ENCODE results near the gene FANCI.

FANCI gene

DNA sequence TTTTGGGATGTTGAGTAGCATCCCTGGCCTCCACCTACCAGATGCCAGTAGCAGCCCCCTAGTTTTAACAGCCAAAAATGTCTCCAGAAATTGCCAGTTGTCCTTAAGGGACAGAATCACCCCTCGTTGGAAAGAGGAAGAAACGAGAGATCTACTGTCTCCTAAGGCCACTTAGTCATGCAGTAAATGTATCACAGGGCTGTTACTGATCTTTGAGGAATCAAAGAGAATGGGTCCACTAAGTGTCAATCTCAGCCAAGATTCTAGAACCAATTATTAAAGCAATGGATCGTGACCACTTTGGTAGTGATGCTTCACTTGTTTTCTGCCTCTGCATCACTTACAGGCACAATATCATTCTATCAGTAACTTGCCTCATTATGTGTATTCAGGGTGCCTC lies 64.5 kb downstream of the FANCI start:
- no peak for DNase-seq

DNA sequence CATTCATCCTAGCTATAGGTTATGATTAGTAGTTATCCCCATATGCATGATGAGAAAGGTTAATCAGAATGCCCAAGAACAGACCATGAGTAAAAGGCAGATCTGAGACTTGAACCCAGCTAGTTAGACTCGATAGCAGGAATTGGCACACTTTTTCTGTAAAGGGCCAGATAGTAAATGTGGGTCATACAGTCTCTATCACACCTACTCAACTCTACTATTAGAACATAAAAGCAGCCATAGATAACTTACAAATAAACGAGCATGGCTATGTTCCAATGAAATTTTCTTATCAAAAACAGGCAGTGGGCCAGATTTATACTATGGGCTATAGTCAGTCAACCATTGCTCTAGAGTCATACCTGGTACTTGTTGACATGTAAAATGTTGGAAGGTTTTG lies 66.2 kb downstream of the FANCI start:
- DNase-seq: no peak

DNA sequence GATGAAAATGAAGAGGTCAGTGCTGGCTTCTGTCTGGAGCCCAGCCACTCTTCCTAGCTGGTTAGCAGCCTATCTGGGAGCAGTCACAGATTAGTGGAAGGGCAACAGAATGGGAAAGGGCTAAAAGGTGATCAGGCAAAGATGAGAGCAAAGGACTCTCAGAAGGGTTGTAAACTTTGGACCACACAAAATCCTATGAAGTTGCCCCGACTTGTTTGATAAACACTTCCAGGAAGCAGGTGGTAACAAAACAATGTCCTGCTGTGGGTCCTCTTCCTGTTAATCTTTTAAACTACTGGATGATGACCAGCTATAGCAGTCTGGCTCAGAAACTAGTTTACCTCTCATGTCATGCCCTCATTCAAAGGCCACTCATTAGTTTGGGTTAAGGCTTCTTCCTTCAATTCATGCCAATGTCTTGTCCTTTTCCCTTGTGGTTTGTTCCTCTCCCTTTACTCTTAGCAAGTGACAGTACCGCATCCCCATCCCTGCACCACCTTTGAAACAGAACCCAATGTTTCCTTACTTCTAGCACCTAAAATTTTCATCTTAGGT lies 71.7 kb downstream of the FANCI start:
- DNase-seq: no peak

DNA sequence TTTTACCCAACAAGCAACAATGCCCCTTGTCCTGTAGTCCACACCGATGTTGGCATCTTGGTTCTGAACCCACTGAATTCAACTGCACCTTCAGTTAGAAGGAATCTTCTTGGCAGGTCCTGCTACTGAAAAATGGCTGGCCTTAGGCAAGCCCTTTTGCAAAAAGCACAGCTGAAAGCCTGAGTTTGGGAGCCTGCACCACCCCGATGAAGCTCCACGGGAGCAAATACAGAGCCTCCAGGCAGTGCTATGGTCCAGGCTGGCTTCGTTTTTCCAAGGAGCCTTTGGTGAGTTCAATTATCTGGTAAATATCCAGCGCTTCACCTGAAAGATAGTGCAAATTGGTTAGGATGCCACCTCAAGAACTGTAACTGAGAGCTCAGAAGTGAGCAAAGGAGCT lies 72.7 kb downstream of the FANCI start:
- DNase-seq: no peak

DNA sequence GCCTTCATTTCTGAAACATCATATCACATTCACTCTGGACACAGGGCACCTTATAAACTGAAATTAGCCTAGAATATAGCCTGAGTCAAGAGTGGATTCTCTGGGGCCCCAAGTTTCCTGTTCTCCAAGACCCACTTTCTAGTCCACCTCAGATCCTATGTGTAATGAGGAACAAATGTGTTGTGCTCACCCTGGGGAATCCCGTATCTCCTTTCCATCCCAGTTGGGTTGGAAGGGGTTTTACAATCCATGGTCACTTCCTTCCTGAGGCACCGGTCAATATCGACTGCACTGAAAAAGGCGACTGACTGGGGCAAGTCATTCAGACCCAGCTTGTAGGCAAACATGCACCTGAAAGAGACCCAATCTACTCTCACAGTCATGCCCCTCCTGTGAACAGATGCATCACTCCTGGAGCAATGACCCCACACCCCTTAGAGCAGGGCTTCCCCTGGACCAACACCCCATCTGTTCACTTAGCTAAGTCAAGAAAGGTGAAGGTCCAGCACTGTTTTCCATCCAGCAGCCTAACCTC lies 73.5 kb downstream of the FANCI start:
- no peak for DNase-seq

DNA sequence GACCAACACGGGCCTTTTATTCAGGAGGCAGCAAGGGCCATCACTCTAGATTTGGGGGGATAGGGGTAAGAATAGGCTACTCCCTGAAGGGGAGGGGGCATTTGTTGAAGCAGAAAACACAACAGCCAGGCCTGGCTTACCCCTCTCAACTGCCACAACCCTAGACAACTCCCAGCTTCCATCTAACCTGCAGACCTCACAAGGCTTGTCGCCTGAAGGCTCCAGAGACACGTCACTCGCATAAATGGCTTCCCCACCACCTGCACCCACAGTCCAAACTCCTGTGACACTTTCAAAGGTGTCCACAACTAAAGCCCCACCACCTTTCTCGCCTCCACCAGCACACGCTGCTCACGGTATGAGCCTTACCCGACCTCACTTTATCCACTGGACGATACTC lies 75.9 kb downstream of the FANCI start:
- no peak for DNase-seq

DNA sequence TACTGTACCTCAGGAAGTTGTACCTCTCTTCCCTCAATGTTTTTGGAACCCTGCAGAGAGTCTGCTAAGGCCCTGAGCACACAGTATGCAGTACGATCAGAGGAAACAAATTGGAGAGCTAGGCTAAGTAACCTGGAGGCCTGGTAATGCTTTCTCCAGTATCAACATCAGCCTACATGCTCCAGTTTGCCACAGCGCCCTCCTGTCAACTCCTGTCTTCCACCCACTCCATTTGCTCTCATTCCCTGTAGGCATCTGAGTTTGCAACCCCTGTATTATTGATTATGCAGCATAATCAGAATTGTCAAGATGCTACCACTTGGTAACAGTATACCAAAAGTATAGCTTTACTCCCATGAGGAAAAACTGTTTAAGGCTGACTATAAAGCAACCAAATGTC lies 76.4 kb downstream of the FANCI start:
- no peak for DNase-seq

DNA sequence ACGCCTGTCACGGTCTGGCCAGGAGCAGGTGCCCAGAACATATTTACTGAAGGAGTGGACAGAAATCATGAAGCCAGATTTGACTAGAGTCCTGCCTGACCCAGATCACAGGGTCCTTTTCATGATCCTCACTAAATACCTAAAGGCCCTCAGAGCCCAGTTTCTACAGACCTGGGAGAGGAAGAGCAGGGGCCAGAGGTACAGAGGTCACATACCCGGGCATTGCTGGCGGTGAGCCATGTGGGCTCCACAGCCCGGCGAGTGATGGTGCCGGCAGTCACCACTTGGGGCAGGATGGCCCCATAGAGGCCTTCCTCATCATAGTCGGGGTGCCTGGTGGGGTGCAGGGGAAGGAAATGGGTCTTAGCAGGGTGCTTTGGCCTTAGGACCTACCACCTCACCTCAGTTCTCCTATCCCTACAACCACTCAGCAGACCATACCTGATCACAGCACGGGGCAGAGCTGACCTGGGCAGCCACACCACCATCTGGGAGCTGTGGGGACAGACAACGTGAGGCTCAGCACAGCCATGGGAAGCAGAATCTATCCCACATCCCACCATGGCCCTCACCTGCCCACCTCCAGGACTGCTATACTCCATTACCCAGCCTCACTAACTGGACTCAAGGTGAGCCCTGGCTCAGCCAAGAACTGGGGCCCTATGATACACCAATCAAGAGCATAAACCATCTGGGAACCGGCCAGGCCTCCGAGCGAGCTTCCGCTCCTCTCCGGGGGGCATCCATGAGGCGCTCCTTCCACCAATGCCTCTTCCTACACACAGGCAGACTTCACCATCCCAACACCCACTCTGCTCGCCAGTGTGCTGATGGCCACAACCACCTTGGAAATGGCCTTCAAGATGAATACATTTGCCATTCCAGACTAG lies 78.0 kb downstream of the FANCI start:
- no peak for DNase-seq

DNA sequence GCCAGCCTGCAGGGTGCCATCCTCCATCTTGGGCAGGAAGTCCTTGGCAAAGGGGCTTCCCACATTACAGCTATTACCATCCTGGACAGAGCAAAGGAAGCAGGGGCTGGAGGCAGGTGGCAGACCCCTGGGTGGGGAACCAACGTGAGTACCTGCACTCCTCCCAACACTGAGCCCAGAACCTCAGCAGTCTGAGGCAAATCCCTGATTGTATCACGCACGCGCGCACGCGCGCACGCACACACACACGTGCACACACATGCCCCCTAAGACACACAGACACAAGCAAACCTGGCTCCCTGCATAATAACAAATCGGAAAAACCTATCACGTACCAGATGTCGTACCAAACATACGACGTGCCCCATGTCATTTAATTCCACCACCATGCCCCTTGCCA lies 79.0 kb downstream of the FANCI start:
- DNase-seq: no peak

DNA sequence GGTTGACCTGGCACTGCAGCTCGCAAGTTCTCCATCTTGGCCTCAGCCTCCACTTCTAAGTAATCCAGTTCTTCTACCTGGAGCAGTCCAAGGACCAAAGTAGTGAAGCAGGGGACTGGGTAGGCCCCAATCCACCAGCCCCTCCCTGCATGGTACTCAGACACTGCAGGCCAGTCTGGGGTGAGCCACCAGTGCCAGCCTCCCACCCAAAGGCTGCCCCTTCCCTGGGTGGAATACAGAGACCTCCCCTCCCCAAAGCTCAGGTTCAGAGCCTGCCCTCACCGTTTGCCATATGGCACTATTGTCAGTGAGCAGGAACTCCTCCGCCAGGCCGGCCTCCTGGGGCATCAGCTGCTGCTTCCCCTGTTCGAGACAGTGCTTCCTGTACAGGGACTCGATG lies 80.0 kb downstream of the FANCI start:
- DNase-seq: no peak

DNA sequence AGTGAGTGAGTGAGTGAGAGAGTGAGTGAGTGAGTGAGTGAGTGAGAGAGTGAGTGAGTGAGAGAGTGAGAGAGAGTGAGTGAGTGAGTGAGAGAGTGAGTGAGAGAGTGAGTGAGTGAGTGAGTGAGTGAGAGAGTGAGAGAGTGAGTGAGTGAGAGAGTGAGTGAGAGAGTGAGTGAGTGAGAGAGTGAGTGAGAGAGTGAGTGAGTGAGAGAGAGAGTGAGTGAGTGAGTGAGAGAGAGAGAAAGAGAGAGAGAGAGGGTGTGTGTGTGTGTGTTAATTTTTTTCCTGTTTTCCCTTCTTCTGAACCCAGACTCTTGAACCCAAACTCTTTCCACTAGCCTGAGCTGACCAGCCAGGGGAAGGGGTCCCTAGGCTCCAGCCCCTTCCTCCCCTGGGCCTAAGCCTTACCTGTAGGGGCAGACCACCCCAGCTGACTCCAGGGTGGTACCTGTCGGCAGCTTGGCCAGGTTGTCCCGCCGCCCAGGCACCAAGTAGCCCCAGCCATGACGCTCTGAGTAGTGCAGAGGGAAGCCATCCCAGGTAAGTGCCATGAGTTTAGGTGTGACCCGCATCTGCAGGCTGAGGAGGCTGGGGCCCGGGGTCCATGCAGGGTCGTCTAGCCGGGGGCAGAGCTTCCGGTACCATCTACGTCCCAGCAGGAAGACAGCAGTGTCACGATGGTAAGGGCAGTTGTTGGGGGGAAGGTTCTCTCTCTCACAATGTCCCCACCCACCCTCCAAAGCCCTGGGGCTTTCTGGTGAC lies 81.4 kb downstream of the FANCI start:
- no peak for DNase-seq

DNA sequence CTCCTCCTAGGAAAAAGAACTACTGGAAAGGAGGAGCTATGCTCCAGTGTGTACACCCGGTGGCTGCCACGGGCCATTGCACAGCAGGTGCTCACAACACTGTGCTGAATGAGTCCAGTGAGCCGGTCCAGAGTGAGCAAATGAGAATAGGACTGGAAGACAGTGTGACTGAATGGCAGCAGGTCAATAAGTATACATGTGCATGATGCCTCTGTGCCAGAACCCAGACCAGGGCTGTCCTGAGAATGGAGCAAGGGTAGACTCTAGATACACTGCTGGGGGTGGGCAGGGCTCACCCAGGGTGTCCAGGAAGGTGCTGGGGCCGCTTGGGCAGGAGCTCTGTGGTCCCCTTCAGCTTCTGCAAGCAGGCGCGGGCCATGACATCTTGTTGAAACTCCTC lies 82.5 kb downstream of the FANCI start:
- DNase-seq: no peak

DNA sequence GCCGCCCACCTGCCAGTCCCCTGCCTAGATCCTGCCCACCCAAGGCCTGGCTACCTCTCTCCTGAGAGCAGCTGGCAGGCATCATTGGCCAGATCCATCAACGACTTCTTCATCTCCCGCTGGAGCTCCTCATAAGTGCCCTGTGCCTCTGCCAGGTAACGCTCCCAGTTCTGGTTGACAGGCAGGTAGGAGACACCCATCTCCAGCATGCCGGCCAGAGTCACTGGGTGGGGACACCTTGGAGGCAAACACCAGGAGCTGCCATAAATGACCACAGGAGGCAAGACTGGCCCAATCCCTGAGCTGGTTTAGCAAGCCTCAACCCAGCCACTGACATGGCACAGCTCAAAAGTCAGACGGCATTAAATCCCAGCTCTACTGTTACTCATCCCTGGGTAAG lies 83.3 kb downstream of the FANCI start:
- DNase-seq: no peak

DNA sequence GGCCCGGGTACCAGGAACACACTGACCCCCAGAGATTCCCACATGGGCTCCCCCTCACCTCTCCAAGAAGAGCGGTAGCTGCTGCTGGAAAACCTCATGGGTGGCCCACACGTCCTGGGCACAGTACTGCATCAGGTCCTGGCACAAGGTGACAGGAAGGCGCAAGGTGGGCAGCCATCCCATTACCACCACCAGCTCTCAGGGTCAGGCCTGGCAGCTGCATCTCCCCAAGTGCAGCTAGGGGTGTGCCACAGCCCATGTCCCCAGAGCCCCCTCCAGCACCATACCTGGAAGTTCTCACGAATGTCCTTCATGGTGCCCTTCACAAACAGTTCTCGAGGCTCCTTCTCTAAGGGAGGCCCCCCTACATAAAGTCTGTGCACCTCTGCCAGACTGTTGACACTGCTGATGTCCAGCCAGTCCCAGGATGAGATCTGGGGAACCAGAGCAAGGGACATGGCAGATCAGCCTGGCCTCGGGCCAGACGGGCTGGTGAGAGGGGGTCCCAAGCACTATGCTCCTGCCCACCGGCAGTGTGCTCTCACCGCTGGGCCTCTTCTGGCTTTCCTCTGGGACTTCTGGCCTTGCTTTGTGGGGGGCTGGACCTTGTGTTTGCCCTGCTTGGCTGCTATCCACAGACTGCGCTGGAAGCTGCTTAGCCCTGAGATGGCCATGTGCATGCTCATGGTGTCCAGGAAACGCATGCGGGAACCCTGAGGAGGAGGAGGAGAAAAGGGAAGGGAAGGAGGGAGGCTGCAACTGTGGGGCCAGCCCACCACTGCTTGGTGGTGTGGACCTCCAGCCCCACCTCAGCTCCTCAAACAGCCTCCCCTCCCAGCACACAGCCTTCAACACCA lies 84.8 kb downstream of the FANCI start:
- no peak for DNase-seq

DNA sequence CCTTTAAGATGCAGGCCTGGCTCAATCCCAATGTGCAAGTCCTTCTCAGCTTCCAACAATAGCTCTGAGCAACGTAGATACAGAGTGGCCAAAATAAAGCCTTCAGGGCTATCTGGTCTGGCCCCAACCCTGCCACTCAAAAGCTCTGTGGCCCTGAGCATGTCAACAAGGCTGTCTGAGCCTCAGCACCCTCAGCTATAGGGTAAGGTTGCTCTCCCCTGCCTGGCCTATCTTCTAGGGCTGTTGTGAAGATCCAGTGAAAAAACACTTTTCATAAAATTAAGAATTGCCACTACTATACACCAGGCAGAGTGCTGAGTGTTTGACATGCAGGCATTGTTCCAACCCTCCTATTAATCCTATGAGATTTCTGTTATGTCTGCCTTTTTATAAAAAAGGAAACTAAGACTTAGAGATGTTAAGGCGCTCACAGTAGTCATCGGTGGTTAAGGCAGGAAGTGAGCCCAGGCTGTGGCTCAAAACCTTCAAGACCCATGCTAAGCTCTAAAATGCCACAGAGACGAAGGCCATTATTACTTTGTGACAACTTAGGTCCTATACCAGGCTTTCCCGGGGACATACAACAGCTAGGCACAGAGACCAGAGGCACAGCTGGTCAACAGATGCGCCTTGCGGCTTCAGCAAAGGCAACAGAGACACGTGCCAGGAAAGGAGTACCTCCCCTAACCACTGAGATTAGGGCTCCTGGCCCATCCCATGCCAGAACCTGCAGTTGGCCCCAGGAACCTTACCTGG lies 85.7 kb downstream of the FANCI start:
- no peak for DNase-seq

DNA sequence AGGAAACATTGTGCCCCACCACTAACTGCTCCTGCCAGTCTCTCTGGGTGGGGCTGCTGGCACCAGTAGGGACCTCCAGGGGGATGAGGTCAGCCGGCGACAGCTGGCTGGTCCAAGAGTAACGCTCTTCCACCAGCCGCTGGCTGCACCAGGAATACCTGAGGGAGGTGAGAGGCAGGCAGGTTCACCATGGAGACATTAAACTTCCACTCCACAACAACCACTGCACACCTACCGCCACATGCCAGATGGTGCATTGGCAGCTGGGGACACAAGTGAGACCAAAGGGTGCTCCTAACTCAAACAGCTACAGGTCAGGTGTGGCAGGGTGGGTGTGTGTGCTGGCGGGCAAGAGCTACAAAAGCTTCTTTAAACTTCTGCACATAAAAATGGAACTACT lies 86.3 kb downstream of the FANCI start:
- DNase-seq: no peak

DNA sequence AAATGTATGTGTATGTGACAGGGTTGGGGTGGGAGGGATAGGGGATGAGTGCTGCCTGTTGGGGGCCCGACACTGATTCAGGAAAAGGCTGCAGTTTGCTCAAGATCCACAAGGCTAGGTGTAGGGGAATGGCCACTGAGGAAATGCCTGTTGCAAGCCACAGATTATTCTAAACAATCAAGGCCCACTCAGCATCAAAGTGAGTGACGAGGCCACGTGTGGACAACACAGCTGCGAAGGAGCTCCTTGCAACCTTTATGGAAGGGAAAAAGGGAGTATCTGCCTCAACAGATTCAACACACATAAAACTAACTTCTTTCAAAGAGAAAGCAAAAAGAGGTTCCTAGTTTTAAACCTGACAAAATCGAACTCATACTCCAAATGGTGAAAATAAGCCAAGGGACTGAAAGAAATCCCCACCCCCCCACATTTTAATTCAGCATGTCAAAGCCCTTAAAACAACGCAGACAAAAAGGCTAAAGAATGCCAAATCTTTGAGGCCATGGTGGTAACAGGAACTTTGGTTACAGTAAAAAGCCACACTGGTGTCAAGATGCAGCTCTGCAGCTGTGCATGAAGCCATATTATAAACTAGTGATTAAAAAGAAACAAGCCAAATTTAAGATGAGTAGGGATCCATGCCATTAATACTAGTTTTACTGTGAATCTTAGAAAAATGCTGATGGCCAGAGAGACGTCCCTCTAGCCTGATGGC lies 87.3 kb downstream of the FANCI start:
- DNase-seq: no peak

DNA sequence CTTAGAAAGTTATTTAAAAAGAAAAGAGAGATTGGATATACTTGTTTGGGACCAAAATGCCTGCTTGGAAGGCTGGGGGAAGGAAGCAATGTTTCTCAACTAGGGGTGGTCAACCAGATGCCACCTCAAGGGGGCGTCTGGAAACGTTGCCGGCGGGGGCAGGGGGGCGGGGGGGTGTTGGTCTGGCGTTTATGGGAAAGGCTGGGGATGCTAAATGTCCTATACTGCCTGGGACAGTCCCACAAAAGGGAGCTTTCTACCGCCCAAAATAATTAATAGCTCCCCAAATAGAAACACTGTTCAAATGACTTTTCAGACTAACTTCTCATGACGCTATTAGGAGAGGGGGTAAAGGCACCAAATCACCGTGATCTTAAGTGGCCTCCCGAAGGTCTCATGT lies 88.7 kb downstream of the FANCI start:
- DNase-seq: no peak

DNA sequence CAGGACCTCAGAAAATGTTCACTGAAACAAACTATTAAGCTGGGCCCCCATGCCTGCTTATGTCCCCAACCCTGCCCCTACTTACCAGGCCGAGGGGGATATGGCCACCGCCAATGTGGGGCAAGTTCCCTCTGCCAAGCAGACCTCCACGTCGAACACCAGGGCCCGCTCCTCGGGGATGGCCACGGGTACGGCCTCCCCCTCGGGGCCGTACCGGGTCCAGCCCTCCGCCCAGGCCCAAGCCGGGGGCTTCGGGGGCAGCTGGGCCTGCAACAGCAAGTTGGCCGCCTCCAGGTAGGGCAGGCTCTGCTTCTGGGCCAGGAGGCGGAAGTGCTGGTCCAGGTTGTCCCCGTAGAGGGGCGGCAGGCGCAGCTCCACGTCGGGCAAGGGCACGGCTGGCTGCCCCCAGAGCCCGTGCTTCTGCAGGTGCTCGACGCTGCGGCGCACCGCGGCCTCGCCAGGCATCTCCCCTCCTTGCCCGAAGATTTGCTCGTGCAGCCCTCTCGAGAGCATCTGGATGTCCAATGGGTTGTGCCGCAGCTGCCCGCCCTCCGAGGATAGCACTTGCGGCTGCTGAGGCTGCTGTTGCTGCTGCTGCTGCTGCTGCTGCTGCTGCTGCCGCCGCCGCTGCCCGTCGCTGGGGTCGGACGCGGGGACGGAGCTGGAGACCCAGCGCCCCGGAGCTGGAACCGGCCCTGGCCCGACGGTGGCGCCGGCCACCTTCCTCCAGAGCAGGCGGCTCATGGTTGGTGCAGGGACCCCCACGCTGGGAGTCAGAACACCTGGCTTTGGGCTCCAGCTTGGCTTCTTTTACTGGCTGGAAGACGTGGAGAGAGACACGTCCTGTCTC lies 89.5 kb downstream of the FANCI start:
- DNase-seq: no peak

DNA sequence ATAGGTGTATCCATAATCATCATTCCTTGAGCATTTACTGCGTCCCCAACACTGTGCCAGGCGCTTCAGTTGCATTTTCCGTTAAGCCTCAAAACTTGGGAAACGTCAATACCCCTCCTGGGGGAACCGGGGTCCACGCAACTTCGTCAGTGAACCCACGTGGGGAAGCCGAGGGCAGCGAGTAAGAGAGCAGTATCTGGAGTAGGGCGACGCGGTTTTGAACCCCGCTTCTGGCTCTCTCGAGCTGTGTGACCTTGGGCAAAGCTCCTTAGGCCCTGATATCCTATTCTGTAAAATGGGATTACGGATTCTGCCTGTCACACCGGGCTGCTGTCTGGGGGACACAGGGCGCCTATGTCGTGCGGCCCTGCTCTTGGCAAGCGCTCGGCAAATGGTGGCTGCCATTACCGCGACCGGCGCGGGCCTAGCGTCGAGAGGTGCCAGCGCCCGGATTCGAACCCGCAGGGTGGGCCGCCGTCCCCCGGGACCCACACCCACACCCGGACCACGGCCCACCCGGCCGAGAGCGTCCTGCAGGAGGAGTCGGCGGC lies 90.3 kb downstream of the FANCI start:
- no peak for DNase-seq
